GM12878 (cell line): ENCODE data around the gene ATXN1. TPM values are rescaled to one million over a fixed set of nuclear protein-coding genes. Genes with fewer than 3 reads are reported as not detected.
A peak's percentile ranks its signal among the peaks of the same experiment; 100 is the strongest.

ENCODE experiments used
- ATAC-seq: fragments of 200-7000 bp; cut with Tn5 transposase; 3 replicates; pipeline ENCODE4 v1.9.1; 2020; ENCODE audit warnings: mild to moderate bottlenecking, moderate library complexity
- BruUV-seq: library from RNA; stranded (reverse); fragments of 400-500 nt; replicated peaks from 2 replicates; lab custom pipeline; 2021; lab: Mats Ljungman, UMichigan
- CTCF ChIA-PET: fragments of 300-600 bp; sonication (Branson Sonifier 250); formaldehyde crosslinking; extraction: SDS; loops from one replicate; lab custom pipeline; 2021; ENCODE audit warnings: inconsistent platforms; lab: Yijun Ruan, JAX
- POLR2A ChIA-PET: fragments of 350-600 bp; formaldehyde crosslinking; extraction: SDS; loops from one replicate; lab custom pipeline; 2021; ENCODE audit warnings: inconsistent platforms; lab: Charles Lee
- RAD21 ChIA-PET: fragments of 300-600 bp; sonication (Branson Sonifier 250); formaldehyde crosslinking; loops from one replicate; lab custom pipeline; 2023; ENCODE audit warnings: antibody characterized with exemption; ENCODE audit not compliant: unreplicated experiment; lab: Charles Lee
- SMC1A ChIA-PET: fragments of 300-600 bp; sonication (Branson Sonifier 250); formaldehyde crosslinking; loops from one replicate; lab custom pipeline; 2023; ENCODE audit not compliant: unreplicated experiment, uncharacterized antibody; lab: Charles Lee
- DNase-seq: peaks from one replicate; pipeline ENCODE4 v3.0.0-alpha.2; 2011; ENCODE audit warnings: low read depth, low spot score
- FAIRE-seq: peaks from 3 replicates; lab custom pipeline; 2011; peaks lifted over from hg19 to GRCh38; lab: Jason Lieb, UNC
- H2AFZ ChIP-seq: 2 replicates; pipeline ENCODE4 v1.6.0; 2011; ENCODE audit warnings: low read depth, low read length, control low read depth; ENCODE audit not compliant: control insufficient read depth
- H3K27ac ChIP-seq: 2 replicates; pipeline ENCODE4 v1.5.1; 2011; ENCODE audit warnings: control low read depth; ENCODE audit not compliant: control insufficient read depth, insufficient read depth
- H3K27me3 ChIP-seq, 2 experiments: replicated peaks in 1 of 2; 2 replicates each; pipeline versions ENCODE4 v1.6.0 to v1.6.1; 2011; ENCODE audit warnings: low read length in 1 of 2; ENCODE audit not compliant: control insufficient read depth in 2 of 2, insufficient read depth in 2 of 2
- H3K36me3 ChIP-seq, 2 experiments: 2 replicates each; pipeline ENCODE4 v1.5.1; 2011; ENCODE audit warnings: low read length in 1 of 2; ENCODE audit not compliant: control insufficient read depth in 2 of 2, insufficient read depth in 2 of 2
- H3K4me1 ChIP-seq: 2 replicates; pipeline ENCODE4 v1.6.1; 2011; ENCODE audit warnings: mild to moderate bottlenecking, low read length, moderate library complexity, mixed read lengths; ENCODE audit not compliant: control insufficient read depth, insufficient read depth
- H3K4me2 ChIP-seq: 2 replicates; pipeline ENCODE4 v1.6.0; 2011; ENCODE audit warnings: control low read depth; ENCODE audit not compliant: control insufficient read depth, insufficient read depth
- H3K4me3 ChIP-seq: fragments of 200-600 bp; sonication (generic); 2 replicates; pipeline ENCODE4 v1.5.1; 2016
- H3K79me2 ChIP-seq: 2 replicates; pipeline ENCODE4 v1.6.0; 2011; ENCODE audit warnings: low read length; ENCODE audit not compliant: control insufficient read depth, insufficient read depth
- H3K9ac ChIP-seq: 2 replicates; pipeline ENCODE4 v1.8.0; 2011; ENCODE audit warnings: low read length, control low read depth, mixed read lengths; ENCODE audit not compliant: control insufficient read depth, insufficient read depth
- H3K9me3 ChIP-seq: replicated peaks from 3 replicates; pipeline ENCODE4 v1.5.1; 2011; ENCODE audit warnings: mild to moderate bottlenecking, low read length; ENCODE audit not compliant: control insufficient read depth, insufficient read depth
- H4K20me1 ChIP-seq: 2 replicates; pipeline ENCODE4 v1.6.0; 2011; ENCODE audit not compliant: control insufficient read depth, insufficient read depth
- CEBPB ChIP-seq, 2 experiments: fragments of 150-350 bp in 1 of 2; IDR thresholded peaks; 2 replicates each; pipeline ENCODE4 v1.6.1; 2012 to 2014; ENCODE audit warnings: low read depth in 2 of 2, low read length in 2 of 2, borderline replicate concordance in 1 of 2, inconsistent platforms in 1 of 2
- CHD2 ChIP-seq: IDR thresholded peaks from 2 replicates; pipeline ENCODE4 v1.6.1; 2011; ENCODE audit warnings: low read depth, low read length, improper control_type of control experiment, borderline replicate concordance
- CREB1 ChIP-seq: IDR thresholded peaks from 2 replicates; pipeline ENCODE4 v1.6.1; 2012; ENCODE audit warnings: low read depth, mild to moderate bottlenecking, inconsistent platforms
- CREM ChIP-seq: IDR thresholded peaks from 2 replicates; pipeline ENCODE4 v1.6.1; 2014; ENCODE audit warnings: antibody characterized with exemption, low read depth
- MEF2B ChIP-seq: fragments of 450-650 bp; IDR thresholded peaks from 2 replicates; pipeline ENCODE4 v1.6.1; 2018; ENCODE audit warnings: mild to moderate bottlenecking, moderate library complexity; ENCODE audit not compliant: partially characterized antibody, poor library complexity, severe bottlenecking
- NR2F1 ChIP-seq: fragments of 450-650 bp; conservative IDR thresholded peaks from 2 replicates; pipeline ENCODE4 v1.6.1; 2017; ENCODE audit warnings: mild to moderate bottlenecking
- RAD51 ChIP-seq: fragments of 450-650 bp; IDR thresholded peaks from 2 replicates; pipeline ENCODE4 v1.6.1; 2016; ENCODE audit warnings: moderate library complexity, mild to moderate bottlenecking, inconsistent platforms
- SIX5 ChIP-seq: IDR thresholded peaks from 2 replicates; pipeline ENCODE4 v1.6.1; 2011; ENCODE audit warnings: mild to moderate bottlenecking, low read depth, low read length, moderate library complexity; ENCODE audit not compliant: severe bottlenecking
- SPI1 ChIP-seq: IDR thresholded peaks from 2 replicates; pipeline ENCODE4 v1.6.1; 2011; ENCODE audit warnings: low read depth, mild to moderate bottlenecking, low read length, moderate library complexity, borderline replicate concordance; ENCODE audit not compliant: insufficient read depth
- SREBF1 ChIP-seq: IDR thresholded peaks from 2 replicates; pipeline ENCODE4 v1.6.1; 2012; ENCODE audit warnings: mild to moderate bottlenecking, low read length
- SRF ChIP-seq, 2 experiments: IDR thresholded peaks; 2 replicates each; pipeline ENCODE4 v1.6.1; 2011; ENCODE audit warnings: low read depth in 2 of 2, low read length in 2 of 2, mild to moderate bottlenecking in 1 of 2, moderate library complexity in 1 of 2
- WRNIP1 ChIP-seq: IDR thresholded peaks from 2 replicates; pipeline ENCODE4 v1.6.1; 2011; ENCODE audit warnings: low read depth, low read length, improper control_type of control experiment, borderline replicate concordance
- ZBED1 ChIP-seq: IDR thresholded peaks from 2 replicates; pipeline ENCODE4 v1.6.1; 2016; ENCODE audit warnings: borderline replicate concordance
- ZBTB40 ChIP-seq: fragments of 450-650 bp; IDR thresholded peaks from 2 replicates; pipeline ENCODE4 v1.6.1; 2016; ENCODE audit warnings: mild to moderate bottlenecking, moderate library complexity, borderline replicate concordance
- WGBS: methylation state at CpG from one replicate; pipeline ENCODE4 v1.1.6; 2016; ENCODE audit warnings: low lambda C conversion rate; ENCODE audit not compliant: insufficient replicate concordance, insufficient coverage; ENCODE audit errors: missing lambda C conversion rate; 5-methylcytosine and 5-hydroxymethylcytosine counted together
- in situ Hi-C: fragments of 300-500 bp; cut with MboI; formaldehyde crosslinking; loops from 9 replicates; pipeline ENCODE4 v1.14.3; 2018; ENCODE audit warnings: mixed read lengths
- intact Hi-C: fragments of 100-400 bp; cut with micrococcal nuclease; formaldehyde crosslinking; loops from one replicate; pipeline ENCODE4 v1.14.2; 2022; ENCODE audit not compliant: unreplicated experiment
- polyA plus RNA-seq, 11 experiments: library from polyadenylated mRNA; depleted of rRNA in 4 of 11; unstranded in 6 of 11; stranded (reverse) in 5 of 11; fragments of >200 nt; fragmentation: Nextera tagmentation in 4 of 11; fragmentation: Illumina TruSeq in 1 of 11; extraction: Ambion mirVana in 4 of 11; extraction: Trizol in 1 of 11; gene quantifications; 1 replicate in 1 of 11; 2 replicates in 10 of 11; pipeline versions ENCODE4 v1.2.1 to v1.2.3, GENCODE V29; 2011 to 2016; ENCODE audit warnings: inconsistent platforms in 2 of 11, missing spikeins in 2 of 11, low read depth in 1 of 11
- total RNA-seq, 4 experiments: library from RNA; depleted of rRNA in 3 of 4; stranded (reverse); fragments of >200 nt in 3 of 4; fragmentation: Illumina TruSeq in 1 of 4; extraction: Trizol in 1 of 4; gene quantifications; 2 replicates each; pipeline versions ENCODE4 v1.2.1 to v1.2.3, GENCODE V29; 2013 to 2021
- TF ChIP-seq, protein P1 (sequence below), 3 experiments: IDR thresholded peaks in 2 of 3; conservative IDR thresholded peaks in 1 of 3; 2 replicates each; pipeline ENCODE4 v1.5.1; 2011; ENCODE audit warnings: low read depth in 3 of 3, low read length in 3 of 3, mild to moderate bottlenecking in 3 of 3, control low read depth in 2 of 3, moderate library complexity in 2 of 3, inconsistent platforms in 1 of 3, mixed read lengths in 1 of 3; ENCODE audit not compliant: control insufficient read depth in 2 of 3, insufficient read depth in 1 of 3; ENCODE audit errors: extremely low read depth in 1 of 3
- TF ChIP-seq, protein P2 (sequence below): IDR thresholded peaks from 2 replicates; pipeline ENCODE4 v1.6.1; 2011; ENCODE audit warnings: mild to moderate bottlenecking, low read depth, low read length, moderate library complexity; ENCODE audit not compliant: insufficient replicate concordance

Gene ATXN1
- total and polyA plus RNA-seq, 10 of the 15 experiments (the other 5 are each of a cell fraction or from before 2014, with no cell fraction given), result 12.2 to 51.2 (median 20.5) TPM

DNA sequence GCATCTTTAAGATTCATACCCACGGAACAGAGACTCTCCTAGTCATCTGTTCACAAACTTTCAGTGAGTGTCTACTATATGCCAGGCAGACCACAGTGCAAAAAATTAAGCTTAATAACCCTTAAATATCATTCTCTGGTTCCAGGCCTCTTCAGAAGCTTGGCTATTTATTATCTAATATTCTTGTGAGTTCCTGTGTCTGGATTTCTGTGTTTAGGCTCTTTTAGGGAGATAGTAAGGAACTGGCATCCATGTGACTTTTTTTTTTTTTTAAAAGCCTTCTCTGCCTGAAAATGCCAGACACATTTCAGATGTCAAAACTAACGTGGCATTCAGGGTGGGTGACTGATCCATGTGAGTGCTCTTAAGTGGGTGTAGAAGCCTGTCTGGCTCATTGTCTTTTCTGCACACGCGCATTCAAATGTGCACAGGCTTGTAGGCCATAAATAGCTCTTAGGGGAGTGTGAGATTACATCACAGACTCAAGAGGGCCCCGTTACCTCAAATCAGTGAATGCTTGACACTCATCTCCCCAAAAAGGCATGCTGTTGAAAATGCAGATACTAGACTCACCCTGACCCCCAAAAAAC lies 380.9 kb downstream of the ATXN1 start:
- Histone ChIP-seq H3K27ac (no peak overlapping the region), H3K4me2 (no peak overlapping the region), H3K9ac (no peak overlapping the region), H3K4me1 (peaks cover 13% of the 10 kb centered on the region), H3K4me3 (no peak overlapping the region), H4K20me1 (no peaks in the 10 kb centered on the region), H2AFZ (no peak overlapping the region), H3K79me2 (no peaks in the 10 kb centered on the region; the same call in 1 of the 2 replicates), H3K9me3 (no peaks in the 10 kb centered on the region; the same call in 2 of the 3 replicates), H3K27me3 (no peaks in the 10 kb centered on the region), H3K36me3 (peaks cover 2 to 7% of the 10 kb centered on the region in 2 experiments; a peak in 3 of 4 replicates)
- peak; percentile 51 for ATAC-seq
- no TSS peak for BruUV-seq
- POLR2A ChIA-PET, result interaction anchor here (0.7 to 1.2 kb wide), 3 partner anchors 27 to 123 kb away, joined by 3 to 5 read pairs (median 4); no protein-coding TSS in a partner anchor
- in situ Hi-C loops (no loop called here), intact Hi-C loops (no loop called here)
- RAD21 ChIA-PET, result no interaction called here
- DNase-seq, result no peak
- SMC1A ChIA-PET, result interaction anchor here (0.6 to 1.5 kb wide), 5 partner anchors 11 to 159 kb away, joined by 3 to 5 read pairs (median 3); no protein-coding TSS in a partner anchor
- FAIRE-seq, result no peak
- CTCF ChIA-PET, result interaction anchor here (0.7 to 1.1 kb wide), 3 partner anchors 10 to 402 kb away, joined by 3 to 4 read pairs (median 4); no protein-coding TSS in a partner anchor
- 54% methylated on average over 5 of the region's 5 CpGs for WGBS
- no peak for TF ChIP-seq NR2F1
- TF ChIP-seq ZBTB40, result no peak
- no peak for TF ChIP-seq CEBPB (IDR thresholded peaks at IDR 0.05; ENCODE audit: borderline replicate concordance in 1 of 2, low read depth in 2 of 2, low read length in 2 of 2)
- TF ChIP-seq SREBF1, result no peak
- TF ChIP-seq, protein P1, sequence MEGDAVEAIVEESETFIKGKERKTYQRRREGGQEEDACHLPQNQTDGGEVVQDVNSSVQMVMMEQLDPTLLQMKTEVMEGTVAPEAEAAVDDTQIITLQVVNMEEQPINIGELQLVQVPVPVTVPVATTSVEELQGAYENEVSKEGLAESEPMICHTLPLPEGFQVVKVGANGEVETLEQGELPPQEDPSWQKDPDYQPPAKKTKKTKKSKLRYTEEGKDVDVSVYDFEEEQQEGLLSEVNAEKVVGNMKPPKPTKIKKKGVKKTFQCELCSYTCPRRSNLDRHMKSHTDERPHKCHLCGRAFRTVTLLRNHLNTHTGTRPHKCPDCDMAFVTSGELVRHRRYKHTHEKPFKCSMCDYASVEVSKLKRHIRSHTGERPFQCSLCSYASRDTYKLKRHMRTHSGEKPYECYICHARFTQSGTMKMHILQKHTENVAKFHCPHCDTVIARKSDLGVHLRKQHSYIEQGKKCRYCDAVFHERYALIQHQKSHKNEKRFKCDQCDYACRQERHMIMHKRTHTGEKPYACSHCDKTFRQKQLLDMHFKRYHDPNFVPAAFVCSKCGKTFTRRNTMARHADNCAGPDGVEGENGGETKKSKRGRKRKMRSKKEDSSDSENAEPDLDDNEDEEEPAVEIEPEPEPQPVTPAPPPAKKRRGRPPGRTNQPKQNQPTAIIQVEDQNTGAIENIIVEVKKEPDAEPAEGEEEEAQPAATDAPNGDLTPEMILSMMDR (IDR thresholded peaks at IDR 0.05 in 2 of 3, conservative IDR thresholded peaks at IDR 0.05 in 1 of 3; ENCODE audit: control insufficient read depth in 2 of 3, extremely low read depth in 1 of 3, insufficient read depth in 1 of 3, low read depth in 3 of 3, low read length in 3 of 3), result no peak
- TF ChIP-seq RAD51, result no peak
- TF ChIP-seq CHD2, result no peak
- TF ChIP-seq MEF2B, result peak; percentile 62
- TF ChIP-seq CREM, result 0 out of 2 replicates have a peak, but pooled peaks have one; percentile 7
- TF ChIP-seq SPI1, result no peak
- TF ChIP-seq SRF (IDR thresholded peaks at IDR 0.05; ENCODE audit: low read depth in 2 of 2, low read length in 2 of 2), result peak in 1 of 2 experiments; percentile 17; a peak in 1 of 4 replicates
- TF ChIP-seq WRNIP1, result no peak
- TF ChIP-seq, protein P2, sequence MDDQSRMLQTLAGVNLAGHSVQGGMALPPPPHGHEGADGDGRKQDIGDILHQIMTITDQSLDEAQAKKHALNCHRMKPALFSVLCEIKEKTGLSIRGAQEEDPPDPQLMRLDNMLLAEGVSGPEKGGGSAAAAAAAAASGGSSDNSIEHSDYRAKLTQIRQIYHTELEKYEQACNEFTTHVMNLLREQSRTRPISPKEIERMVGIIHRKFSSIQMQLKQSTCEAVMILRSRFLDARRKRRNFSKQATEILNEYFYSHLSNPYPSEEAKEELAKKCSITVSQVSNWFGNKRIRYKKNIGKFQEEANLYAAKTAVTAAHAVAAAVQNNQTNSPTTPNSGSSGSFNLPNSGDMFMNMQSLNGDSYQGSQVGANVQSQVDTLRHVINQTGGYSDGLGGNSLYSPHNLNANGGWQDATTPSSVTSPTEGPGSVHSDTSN, result no peak
- TF ChIP-seq CREB1, result 0 out of 2 replicates have a peak, but pooled peaks have one; percentile 39
- TF ChIP-seq SIX5, result no peak
- no peak for TF ChIP-seq ZBED1
